WTC11 (cell line): ENCODE data around the gene PITPNM2.

Source experiments
- JAZF1 ChIP-seq: fragments of 250-450 bp; sonication (Bioruptor Pico); IDR thresholded peaks from 2 replicates; pipeline ENCODE4 v1.9.0; 2021; ENCODE audit warnings: moderate library complexity, mild to moderate bottlenecking, inconsistent platforms
- JUN ChIP-seq: sonication (generic); formaldehyde crosslinking; IDR thresholded peaks from 2 replicates; pipeline ENCODE4 v1.8.0; 2023; ENCODE audit warnings: mild to moderate bottlenecking, missing genetic modification reagents
- PRRX2 ChIP-seq: fragments of 250-450 bp; sonication (Bioruptor Pico); IDR thresholded peaks from 2 replicates; pipeline ENCODE4 v1.8.0; 2021; ENCODE audit warnings: mild to moderate bottlenecking
- SP1 ChIP-seq: sonication (generic); formaldehyde crosslinking; conservative IDR thresholded peaks from 2 replicates; pipeline ENCODE4 v1.8.1; 2022; ENCODE audit warnings: missing genetic modification reagents
- TF ChIP-seq, protein P1 (sequence below): sonication (generic); formaldehyde crosslinking; IDR thresholded peaks from 2 replicates; pipeline ENCODE4 v1.8.1; 2023; ENCODE audit warnings: mild to moderate bottlenecking, moderate library complexity, missing genetic modification reagents
- TF ChIP-seq, protein P2 (sequence below): fragments of 200-600 bp; IDR thresholded peaks from 2 replicates; pipeline ENCODE4 v1.8.0; 2022; ENCODE audit warnings: antibody characterized with exemption
- TF ChIP-seq, protein P3 (sequence below): fragments of 250-450 bp; sonication (Bioruptor Pico); IDR thresholded peaks from 2 replicates; pipeline ENCODE4 v1.9.0; 2021; ENCODE audit warnings: mild to moderate bottlenecking, borderline replicate concordance

DNA sequence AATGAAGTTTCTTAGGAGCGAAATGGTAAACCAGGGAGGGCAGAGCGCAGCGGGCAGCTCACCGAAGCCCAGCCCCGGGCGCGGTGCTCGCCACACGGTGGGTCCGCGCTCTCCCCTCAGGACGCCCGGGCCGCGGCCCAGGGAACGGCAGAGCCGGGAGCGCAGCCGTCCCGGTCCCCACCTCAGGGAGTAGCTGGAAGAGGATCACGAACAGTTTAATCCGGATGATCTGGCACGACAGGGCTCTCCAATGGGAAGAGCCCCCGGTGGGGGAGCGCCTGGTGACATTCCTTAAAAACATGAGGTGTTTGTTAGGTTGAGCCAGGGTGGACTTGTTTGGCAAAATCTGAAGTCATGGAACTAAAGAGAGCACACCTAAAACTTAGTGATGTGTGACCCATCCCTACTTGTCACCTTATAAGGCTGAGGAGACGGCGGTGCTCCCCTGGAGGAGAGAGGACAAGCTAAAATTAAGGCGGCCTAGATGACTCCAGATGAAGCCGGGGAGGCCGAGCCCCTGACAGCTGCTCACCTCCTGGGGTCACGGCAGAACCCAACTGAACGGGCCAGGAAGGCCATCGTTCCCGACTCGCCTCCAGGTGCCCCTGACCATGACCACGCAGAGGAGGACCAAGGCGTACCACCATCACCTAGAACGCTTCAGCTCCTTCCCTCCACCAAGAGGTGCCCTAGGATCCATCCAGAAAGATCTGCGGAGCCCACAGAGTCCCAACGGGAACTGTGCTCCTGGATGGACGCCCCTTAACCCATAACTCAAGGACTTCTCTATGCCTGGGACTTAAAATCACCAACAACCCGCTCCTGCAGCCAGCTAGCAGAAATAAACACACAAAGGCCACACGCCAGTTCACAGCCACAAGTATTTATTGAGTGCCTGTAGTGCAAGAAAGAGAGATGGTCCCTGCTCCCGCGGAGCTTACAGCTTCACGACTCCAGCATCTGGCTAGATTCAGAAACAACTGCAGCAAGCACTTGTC, 866 bp upstream of the PITPNM2 start:
- TF ChIP-seq, protein P1, sequence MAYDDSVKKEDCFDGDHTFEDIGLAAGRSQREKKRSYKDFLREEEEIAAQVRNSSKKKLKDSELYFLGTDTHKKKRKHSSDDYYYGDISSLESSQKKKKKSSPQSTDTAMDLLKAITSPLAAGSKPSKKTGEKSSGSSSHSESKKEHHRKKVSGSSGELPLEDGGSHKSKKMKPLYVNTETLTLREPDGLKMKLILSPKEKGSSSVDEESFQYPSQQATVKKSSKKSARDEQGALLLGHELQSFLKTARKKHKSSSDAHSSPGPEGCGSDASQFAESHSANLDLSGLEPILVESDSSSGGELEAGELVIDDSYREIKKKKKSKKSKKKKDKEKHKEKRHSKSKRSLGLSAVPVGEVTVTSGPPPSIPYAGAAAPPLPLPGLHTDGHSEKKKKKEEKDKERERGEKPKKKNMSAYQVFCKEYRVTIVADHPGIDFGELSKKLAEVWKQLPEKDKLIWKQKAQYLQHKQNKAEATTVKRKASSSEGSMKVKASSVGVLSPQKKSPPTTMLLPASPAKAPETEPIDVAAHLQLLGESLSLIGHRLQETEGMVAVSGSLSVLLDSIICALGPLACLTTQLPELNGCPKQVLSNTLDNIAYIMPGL (CRISPR knock-in tag) = peak; percentile 63; the same call in 1 of the 2 replicates
- TF ChIP-seq JAZF1 (CRISPR knock-in tag) (no peak), JUN (CRISPR knock-in tag) (no peak), SP1 (CRISPR knock-in tag) (no peak), PRRX2 (CRISPR knock-in tag) (no peak)
- TF ChIP-seq, protein P2, sequence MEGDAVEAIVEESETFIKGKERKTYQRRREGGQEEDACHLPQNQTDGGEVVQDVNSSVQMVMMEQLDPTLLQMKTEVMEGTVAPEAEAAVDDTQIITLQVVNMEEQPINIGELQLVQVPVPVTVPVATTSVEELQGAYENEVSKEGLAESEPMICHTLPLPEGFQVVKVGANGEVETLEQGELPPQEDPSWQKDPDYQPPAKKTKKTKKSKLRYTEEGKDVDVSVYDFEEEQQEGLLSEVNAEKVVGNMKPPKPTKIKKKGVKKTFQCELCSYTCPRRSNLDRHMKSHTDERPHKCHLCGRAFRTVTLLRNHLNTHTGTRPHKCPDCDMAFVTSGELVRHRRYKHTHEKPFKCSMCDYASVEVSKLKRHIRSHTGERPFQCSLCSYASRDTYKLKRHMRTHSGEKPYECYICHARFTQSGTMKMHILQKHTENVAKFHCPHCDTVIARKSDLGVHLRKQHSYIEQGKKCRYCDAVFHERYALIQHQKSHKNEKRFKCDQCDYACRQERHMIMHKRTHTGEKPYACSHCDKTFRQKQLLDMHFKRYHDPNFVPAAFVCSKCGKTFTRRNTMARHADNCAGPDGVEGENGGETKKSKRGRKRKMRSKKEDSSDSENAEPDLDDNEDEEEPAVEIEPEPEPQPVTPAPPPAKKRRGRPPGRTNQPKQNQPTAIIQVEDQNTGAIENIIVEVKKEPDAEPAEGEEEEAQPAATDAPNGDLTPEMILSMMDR = no peak
- TF ChIP-seq, protein P3, sequence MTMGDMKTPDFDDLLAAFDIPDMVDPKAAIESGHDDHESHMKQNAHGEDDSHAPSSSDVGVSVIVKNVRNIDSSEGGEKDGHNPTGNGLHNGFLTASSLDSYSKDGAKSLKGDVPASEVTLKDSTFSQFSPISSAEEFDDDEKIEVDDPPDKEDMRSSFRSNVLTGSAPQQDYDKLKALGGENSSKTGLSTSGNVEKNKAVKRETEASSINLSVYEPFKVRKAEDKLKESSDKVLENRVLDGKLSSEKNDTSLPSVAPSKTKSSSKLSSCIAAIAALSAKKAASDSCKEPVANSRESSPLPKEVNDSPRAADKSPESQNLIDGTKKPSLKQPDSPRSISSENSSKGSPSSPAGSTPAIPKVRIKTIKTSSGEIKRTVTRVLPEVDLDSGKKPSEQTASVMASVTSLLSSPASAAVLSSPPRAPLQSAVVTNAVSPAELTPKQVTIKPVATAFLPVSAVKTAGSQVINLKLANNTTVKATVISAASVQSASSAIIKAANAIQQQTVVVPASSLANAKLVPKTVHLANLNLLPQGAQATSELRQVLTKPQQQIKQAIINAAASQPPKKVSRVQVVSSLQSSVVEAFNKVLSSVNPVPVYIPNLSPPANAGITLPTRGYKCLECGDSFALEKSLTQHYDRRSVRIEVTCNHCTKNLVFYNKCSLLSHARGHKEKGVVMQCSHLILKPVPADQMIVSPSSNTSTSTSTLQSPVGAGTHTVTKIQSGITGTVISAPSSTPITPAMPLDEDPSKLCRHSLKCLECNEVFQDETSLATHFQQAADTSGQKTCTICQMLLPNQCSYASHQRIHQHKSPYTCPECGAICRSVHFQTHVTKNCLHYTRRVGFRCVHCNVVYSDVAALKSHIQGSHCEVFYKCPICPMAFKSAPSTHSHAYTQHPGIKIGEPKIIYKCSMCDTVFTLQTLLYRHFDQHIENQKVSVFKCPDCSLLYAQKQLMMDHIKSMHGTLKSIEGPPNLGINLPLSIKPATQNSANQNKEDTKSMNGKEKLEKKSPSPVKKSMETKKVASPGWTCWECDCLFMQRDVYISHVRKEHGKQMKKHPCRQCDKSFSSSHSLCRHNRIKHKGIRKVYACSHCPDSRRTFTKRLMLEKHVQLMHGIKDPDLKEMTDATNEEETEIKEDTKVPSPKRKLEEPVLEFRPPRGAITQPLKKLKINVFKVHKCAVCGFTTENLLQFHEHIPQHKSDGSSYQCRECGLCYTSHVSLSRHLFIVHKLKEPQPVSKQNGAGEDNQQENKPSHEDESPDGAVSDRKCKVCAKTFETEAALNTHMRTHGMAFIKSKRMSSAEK (CRISPR knock-in tag) = 0 out of 2 replicates have a peak, but pooled peaks have one; percentile 43
